OCI-LY7 (cell line): ENCODE measurements around the gene TMEM151B. TPM values are rescaled to one million over a fixed set of nuclear protein-coding genes. Genes with fewer than 3 reads are reported as not detected.

Source experiments
- BruUV-seq: library from RNA; stranded (reverse); fragments of 400-500 nt; replicated peaks from 2 replicates; lab custom pipeline; 2021; lab: Mats Ljungman, UMichigan
- CTCF ChIA-PET: fragments of 300-600 bp; sonication (Branson Sonifier 250); formaldehyde crosslinking; loops from one replicate; lab custom pipeline; 2022; ENCODE audit warnings: antibody characterized with exemption; ENCODE audit not compliant: unreplicated experiment; lab: Charles Lee
- POLR2A ChIA-PET: fragments of 300-600 bp; sonication (Branson Sonifier 250); formaldehyde crosslinking; loops from one replicate; lab custom pipeline; 2022; ENCODE audit warnings: antibody characterized with exemption; lab: Charles Lee
- DNase-seq: peaks from one replicate; pipeline ENCODE4 v3.0.0-alpha.2; 2015; ENCODE audit warnings: low spot score
- H2AFZ ChIP-seq: fragments of 200-600 bp; sonication (generic), shearing (Covaris generic); 2 replicates; pipeline ENCODE4 v1.6.1; 2014; ENCODE audit warnings: mild to moderate bottlenecking, antibody characterized with exemption, low read length, moderate library complexity
- H3K27ac ChIP-seq: fragments of 200-600 bp; sonication (generic); 2 replicates; pipeline ENCODE4 v1.5.1; 2014; ENCODE audit warnings: mixed run types, low read depth, mild to moderate bottlenecking, moderate library complexity, low read length, inconsistent platforms; ENCODE audit not compliant: poor library complexity, severe bottlenecking
- H3K36me3 ChIP-seq: fragments of 200-600 bp; sonication (generic); 2 replicates; pipeline ENCODE4 v1.6.1; 2014; ENCODE audit warnings: mild to moderate bottlenecking, antibody characterized with exemption, low read length, moderate library complexity, mixed read lengths; ENCODE audit not compliant: insufficient read depth
- H3K4me1 ChIP-seq: fragments of 200-600 bp; sonication (generic); 2 replicates; pipeline ENCODE4 v1.5.1; 2014; ENCODE audit warnings: mild to moderate bottlenecking, low read length; ENCODE audit not compliant: insufficient read depth, poor library complexity, severe bottlenecking
- H3K4me2 ChIP-seq: fragments of 200-600 bp; sonication (generic); 2 replicates; pipeline ENCODE4 v1.6.1; 2014; ENCODE audit warnings: mild to moderate bottlenecking, low read length
- H3K4me3 ChIP-seq: fragments of 200-600 bp; sonication (generic); 2 replicates; pipeline ENCODE4 v1.5.1; 2014; ENCODE audit warnings: mild to moderate bottlenecking, low read depth, low read length; ENCODE audit not compliant: poor library complexity, severe bottlenecking
- H3K79me2 ChIP-seq: fragments of 200-600 bp; sonication (generic); 2 replicates; pipeline ENCODE4 v1.6.1; 2016; ENCODE audit warnings: low read depth, mild to moderate bottlenecking, low read length, moderate library complexity, mixed read lengths; ENCODE audit not compliant: insufficient read depth
- H3K9me2 ChIP-seq: fragments of 200-600 bp; sonication (generic); 2 replicates; pipeline ENCODE4 v1.6.1; 2016; ENCODE audit warnings: mild to moderate bottlenecking, low read length, mixed read lengths; ENCODE audit not compliant: insufficient read depth
- H3K9me3 ChIP-seq: fragments of 200-600 bp; sonication (generic); 2 replicates; pipeline ENCODE4 v1.6.1; 2014; ENCODE audit warnings: mild to moderate bottlenecking, mixed run types, low read length, mixed read lengths
- H4K20me1 ChIP-seq: fragments of 200-600 bp; sonication (generic); 2 replicates; pipeline ENCODE4 v1.6.1; 2014; ENCODE audit warnings: mild to moderate bottlenecking, antibody characterized with exemption, low read length, moderate library complexity, mixed read lengths; ENCODE audit not compliant: insufficient read depth
- CTCF ChIP-seq: fragments of 200-600 bp; sonication (generic); conservative IDR thresholded peaks from 2 replicates; pipeline ENCODE4 v1.5.1; 2014; ENCODE audit warnings: mild to moderate bottlenecking, antibody characterized with exemption, low read length, moderate library complexity, mixed read lengths
- EZH2phosphoT487 ChIP-seq: fragments of 200-600 bp; sonication (generic); IDR thresholded peaks from 2 replicates; pipeline ENCODE4 v1.6.1; 2018; ENCODE audit warnings: low read depth, borderline replicate concordance, mild to moderate bottlenecking, mixed run types, antibody characterized with exemption, low read length, moderate library complexity, mixed read lengths
- intact Hi-C: fragments of 100-400 bp; cut with micrococcal nuclease; formaldehyde crosslinking; loops from one replicate; pipeline ENCODE4 v1.10.0; 2022; ENCODE audit not compliant: unreplicated experiment
- total RNA-seq, 2 experiments: library from RNA; depleted of rRNA in 1 of 2; stranded (reverse); fragments of >200 nt in 1 of 2; shearing (Covaris generic) in 1 of 2; gene quantifications; 2 replicates each; pipeline ENCODE4 v1.2.3, GENCODE V29; 2014 to 2022

The TMEM151B gene
- total RNA-seq, 2 experiments from 2014 or later = 0.15 TPM; not detected in 1

GRCh38 chr6:44224029-44224964 is 46.0 kb upstream of the TMEM151B start:
- CTCF ChIA-PET = interaction anchor here (0.9 to 2.5 kb wide), 9 partner anchors 9 to 38 kb away, joined by 3 to 15 read pairs (median 3); no protein-coding TSS in a partner anchor
- Histone ChIP-seq H3K79me2 (peaks cover 27% of the 10 kb centered on the region), H3K4me2 (peak overlapping the region; percentile 99), H3K4me3 (peak overlapping the region; percentile 83), H2AFZ (peak overlapping the region; percentile 67; the same call in 1 of the 2 replicates), H3K27ac (peak overlapping the region; percentile 71), H3K36me3 (peaks cover 21% of the 10 kb centered on the region), H4K20me1 (peaks cover 10% of the 10 kb centered on the region), H3K9me3 (no peaks in the 10 kb centered on the region), H3K4me1 (peaks cover 57% of the 10 kb centered on the region), H3K9me2 (no peaks in the 10 kb centered on the region)
- DNase-seq = peak; percentile 74
- TF ChIP-seq EZH2phosphoT487 (no peak), CTCF (peak; percentile 75)
- TSS peak; percentile 63 for BruUV-seq
- POLR2A ChIA-PET = interaction anchor here (0.6 to 3.9 kb wide), 13 partner anchors 10 to 164 kb away, joined by 3 to 15 read pairs (median 4); partner anchors contain the start of gene CDC5L
- intact Hi-C loops = loop anchor here (2.0 to 10.0 kb wide), 3 partner anchors 41 to 519 kb away; partner anchors contain the start of genes NFKBIE and VEGFA

- Histone ChIP-seq H4K20me1 (peaks cover 10% of the 10 kb centered on the region), H3K27ac (peak overlapping the region; percentile 71), H3K9me3 (no peaks in the 10 kb centered on the region), H3K4me1 (peaks cover 51% of the 10 kb centered on the region), H3K4me3 (peak overlapping the region; percentile 83), H3K4me2 (peak overlapping the region; percentile 99), H2AFZ (no peak overlapping the region), H3K36me3 (peaks cover 26% of the 10 kb centered on the region), H3K79me2 (peaks cover 27% of the 10 kb centered on the region), H3K9me2 (no peaks in the 10 kb centered on the region)
- CTCF ChIA-PET = interaction anchor here (0.9 to 2.5 kb wide), 7 partner anchors 8 to 37 kb away, joined by 3 to 15 read pairs (median 4); no protein-coding TSS in a partner anchor
- intact Hi-C loops = loop anchor here (2.0 to 10.0 kb wide), 3 partner anchors 40 to 520 kb away; partner anchors contain the start of genes NFKBIE and VEGFA
- no TSS peak for BruUV-seq
- TF ChIP-seq CTCF (no peak), EZH2phosphoT487 (no peak)
- POLR2A ChIA-PET = interaction anchor here (1.1 to 3.9 kb wide), 8 partner anchors 10 to 163 kb away, joined by 3 to 15 read pairs (median 4); partner anchors contain the start of gene CDC5L
- no peak for DNase-seq
These were observed 45.3 kb upstream of the TMEM151B start for GRCh38 chr6:44224965-44225305.
